ENCODE results near the gene SELP. TPM values are rescaled to one million over a fixed set of nuclear protein-coding genes. Genes with fewer than 3 reads are reported as not detected.
"Not testable (repeated sequence)": the region's sequence is repeated elsewhere in the genome, so short reads cannot be mapped to it uniquely, and the experiment has no call there.

SELP gene
- 10 to 100 TPM in 1 of 5 donors, 1 to 10 TPM in 4; 6.7 to 11.5 (median 6.7) TPM for polyA plus RNA-seq (ENCODE audit: insufficient read depth in 1 of 5, insufficient read length in 5 of 5, low replicate concordance in 1 of 5)
- long read RNA-seq, donor 1, result 0 reads
- long read RNA-seq, donor 2, result 0 reads
- long read RNA-seq, donor 3, partial matches to known transcripts, result 0 of 1 reads
- long read RNA-seq, donor 3, other reads (novel, unspliced or antisense), result 0 of 1 reads
- long read RNA-seq, donor 4, result 0 reads
- long read RNA-seq, donor 5, partial matches to known transcripts, result 0 of 1 reads
- long read RNA-seq, donor 5, other reads (novel, unspliced or antisense), result 0 of 1 reads
- long read RNA-seq, donor 6, result 0 reads
- long read RNA-seq, donor 7, result 0 reads
- long read RNA-seq, donor 8, result 0 reads

GRCh38 chr1:169630006-169630405 is at the start of gene SELP:
TSS of gene SELP (minus strand) at chr1:169630124. CDS start at chr1:169630074, 50 bp downstream.
- no peak for DNase-seq

DNA sequence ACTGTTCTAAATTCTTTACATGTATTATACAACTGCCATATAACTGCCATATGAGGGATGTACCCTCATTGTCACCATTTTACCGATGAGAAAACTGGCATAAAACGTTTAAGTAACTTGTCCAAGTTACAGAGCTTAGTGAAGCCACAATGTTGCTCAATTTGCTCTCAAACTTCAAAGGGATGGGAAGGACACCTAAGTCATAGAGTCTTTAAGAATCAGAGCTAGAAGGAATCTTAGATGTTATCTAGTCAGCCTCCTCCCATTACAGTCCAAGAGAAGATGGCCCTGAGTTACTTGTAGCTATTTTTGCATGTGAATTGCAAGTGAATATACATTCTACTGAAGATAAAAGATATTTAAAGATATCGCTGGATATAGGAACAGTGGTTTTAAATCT is 49.8 kb upstream of the SELP start:
- no peak for DNase-seq

DNA sequence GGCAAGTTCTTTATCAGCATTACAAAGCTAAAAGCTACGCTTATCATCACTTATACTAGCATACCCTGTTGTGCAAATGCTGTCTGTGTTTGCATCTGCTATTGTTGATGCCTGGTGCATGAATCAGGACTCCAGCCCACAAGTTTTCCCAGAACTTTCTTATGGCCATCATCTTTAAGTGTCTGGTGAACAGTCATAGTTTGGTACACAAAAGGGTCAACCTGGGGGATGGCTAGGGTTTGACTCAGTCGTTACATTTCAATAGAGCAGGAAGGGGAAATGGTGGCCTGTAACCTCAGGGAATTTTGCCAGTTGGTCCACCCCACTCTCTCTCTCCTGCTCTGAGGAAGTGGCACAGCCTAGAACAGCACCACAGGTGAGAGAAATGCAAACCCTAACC is 46.1 kb upstream of the SELP start:
- no peak for DNase-seq

DNA sequence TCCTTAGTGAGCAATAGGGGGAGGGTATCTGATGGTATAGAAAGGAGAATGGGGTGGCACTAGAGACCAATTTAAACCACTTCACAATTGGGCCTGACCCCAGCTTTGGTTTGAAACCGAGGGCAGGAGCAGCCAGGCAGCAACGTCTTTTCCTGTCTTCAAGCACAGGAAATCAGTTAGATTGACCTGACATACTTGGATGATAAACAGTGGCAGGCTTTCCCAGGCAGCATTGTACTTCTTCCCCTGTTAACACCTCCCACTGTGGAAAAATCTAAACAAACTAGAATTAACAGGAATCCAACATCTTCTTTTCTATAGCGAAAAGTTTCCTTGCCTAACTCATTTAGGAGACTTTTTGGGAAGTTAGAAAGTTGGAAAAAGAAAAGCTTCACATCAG is 40.9 kb upstream of the SELP start:
- DNase-seq, result peak in 1 of 2 donors; percentile 6

DNA sequence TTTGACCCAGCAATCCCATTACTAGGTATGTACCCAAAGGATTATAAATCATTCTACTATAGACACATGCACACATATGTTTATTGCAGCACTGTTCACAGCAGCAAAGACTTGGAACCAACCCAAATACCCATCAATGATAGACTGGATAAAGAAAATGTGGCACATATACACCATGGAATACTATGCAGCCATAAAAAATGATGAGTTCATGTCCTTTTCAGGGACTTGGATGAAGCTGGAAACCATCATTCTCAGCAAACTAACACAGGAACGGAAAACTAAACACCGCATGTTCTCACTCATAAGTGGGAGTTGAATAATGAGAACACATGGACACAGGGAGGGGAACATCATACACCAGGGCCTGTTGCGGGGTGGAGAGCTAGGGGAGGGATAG is 40.3 kb upstream of the SELP start:
- DNase-seq, result not testable (repeated sequence)

- not testable (repeated sequence) for DNase-seq
These were observed 38.0 kb upstream of the SELP start for GRCh38 chr1:169667699-169668596.

DNA sequence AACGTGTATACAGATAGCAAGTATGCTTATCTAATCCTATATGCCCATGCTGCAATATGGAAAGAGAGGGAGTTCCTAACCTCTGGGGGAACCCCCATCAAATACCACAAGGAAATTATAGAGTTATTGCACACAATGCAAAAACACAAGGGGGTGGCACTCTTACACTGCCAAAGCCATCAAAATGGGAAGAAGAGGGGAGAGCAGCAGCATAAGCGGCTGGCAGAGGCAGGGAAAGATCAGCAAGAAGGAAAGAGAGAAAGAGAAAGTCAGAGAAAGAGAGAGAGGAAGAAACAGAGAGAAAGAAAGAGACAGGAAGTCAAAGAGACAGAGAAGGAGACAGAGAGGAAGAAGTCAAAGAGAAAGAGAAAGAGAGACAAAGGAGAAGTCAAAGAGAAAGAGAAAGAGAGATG is 37.3 kb upstream of the SELP start:
- not testable (repeated sequence) for DNase-seq

- DNase-seq, result not testable (repeated sequence)
These were observed 32.8 kb upstream of the SELP start for GRCh38 chr1:169662680-169663079.

- not testable (repeated sequence) for DNase-seq
These were observed 31.1 kb upstream of the SELP start for GRCh38 chr1:169661066-169661465.

- not testable (repeated sequence) for DNase-seq
These were observed 28.9 kb upstream of the SELP start for GRCh38 chr1:169658777-169659176.

DNA sequence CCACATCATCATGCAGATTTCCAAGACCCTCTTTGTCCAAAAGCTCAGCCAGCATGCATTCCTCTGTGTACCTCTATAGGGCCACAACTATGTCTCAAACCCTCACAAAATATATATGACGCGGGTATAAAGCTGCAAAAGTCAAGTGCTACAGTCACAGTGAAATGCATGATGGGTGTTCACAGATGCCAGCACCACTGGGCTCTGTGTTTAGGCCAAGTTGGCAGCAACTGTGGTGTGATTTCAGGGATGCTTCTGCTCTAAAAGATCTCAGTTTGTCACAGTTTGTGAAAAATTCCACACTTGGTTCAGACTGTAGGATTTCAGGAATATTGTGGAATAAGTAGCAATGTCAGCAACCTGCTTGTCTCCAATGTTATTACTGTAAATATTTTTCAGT is 23.9 kb upstream of the SELP start:
- no peak for DNase-seq

DNA sequence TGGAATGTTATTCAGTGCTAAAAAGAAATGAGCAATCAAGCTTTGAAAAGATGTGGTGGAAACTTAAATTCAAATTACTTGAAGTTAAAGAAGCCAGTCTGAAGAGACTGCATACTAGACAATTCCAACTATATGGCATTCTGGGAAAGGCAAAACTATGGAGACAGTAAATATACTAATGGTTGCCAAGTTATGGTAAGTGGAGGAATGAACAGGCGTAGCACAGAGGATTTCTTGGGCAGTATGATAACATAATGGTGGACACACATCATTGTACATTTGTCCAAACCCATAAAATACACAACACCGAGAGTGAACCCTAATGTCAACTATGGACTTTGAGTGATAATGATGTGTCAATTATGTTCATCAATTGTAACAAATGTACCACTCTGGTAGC is 21.1 kb upstream of the SELP start:
- no peak for DNase-seq

- DNase-seq, result no peak
These were observed 20.6 kb upstream of the SELP start for GRCh38 chr1:169650551-169650950.

- DNase-seq, result no peak
These were observed 18.8 kb upstream of the SELP start for GRCh38 chr1:169648709-169649108.

DNA sequence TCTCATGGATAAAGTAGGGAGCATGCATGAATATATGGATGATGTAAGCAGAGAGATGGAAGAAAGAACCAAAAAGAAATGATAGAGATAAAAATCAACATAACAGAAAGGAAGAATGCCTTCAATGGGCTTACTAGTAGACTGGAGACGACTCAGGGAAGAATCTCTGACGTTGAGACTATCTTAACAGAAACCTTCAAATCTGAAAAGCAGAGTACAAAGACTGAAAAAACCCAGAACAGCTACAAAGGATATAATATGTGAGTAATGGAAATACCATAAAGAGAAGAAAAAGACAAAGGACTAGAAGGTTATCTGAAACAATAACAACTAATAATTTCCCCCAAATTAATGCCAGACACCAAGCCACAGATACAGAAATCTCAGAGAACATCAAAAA is 18.3 kb upstream of the SELP start:
- no peak for DNase-seq

GRCh38 chr1:169647512-169647911 is 17.6 kb upstream of the SELP start:
- no peak for DNase-seq

GRCh38 chr1:169644297-169644696 is 14.4 kb upstream of the SELP start:
- no peak for DNase-seq

DNA sequence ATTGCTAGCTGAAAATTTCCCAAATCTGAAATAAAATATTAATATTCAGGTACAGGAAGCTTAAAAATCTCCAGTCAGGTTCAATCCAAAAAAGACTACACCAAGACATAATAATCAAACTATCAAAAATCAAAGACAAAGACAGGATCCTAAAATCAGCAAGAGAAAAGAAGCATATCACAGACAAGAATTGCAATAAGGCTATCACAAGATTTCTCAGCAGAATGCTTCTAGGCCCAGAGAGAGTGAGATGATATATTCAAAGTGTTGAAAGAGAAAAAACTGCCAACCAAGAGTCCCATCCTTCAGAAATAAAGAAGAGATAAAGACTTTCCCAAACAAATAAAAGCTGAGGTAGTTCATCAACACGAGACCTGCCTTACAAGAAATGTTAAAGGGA is 5.0 kb upstream of the SELP start:
- no peak for DNase-seq

DNA sequence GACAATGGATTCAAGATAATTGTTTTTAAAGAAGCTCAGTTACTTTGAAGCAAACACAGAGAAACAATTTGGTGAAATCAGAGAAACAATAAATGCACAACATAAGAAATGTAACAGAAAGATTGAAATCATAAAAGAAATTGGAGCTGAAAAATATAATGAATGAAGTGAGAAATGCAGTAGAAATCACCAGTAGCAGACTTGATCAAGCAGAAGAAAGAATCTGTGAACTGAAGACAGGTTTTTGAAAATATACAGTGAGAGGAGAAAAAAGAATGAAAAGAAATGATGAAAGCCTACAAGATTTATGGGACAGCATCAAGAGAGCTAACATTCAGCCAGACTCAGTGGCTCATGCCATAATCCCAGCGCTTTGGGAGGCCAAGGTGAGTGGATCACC is 4.2 kb upstream of the SELP start:
- no peak for DNase-seq

DNA sequence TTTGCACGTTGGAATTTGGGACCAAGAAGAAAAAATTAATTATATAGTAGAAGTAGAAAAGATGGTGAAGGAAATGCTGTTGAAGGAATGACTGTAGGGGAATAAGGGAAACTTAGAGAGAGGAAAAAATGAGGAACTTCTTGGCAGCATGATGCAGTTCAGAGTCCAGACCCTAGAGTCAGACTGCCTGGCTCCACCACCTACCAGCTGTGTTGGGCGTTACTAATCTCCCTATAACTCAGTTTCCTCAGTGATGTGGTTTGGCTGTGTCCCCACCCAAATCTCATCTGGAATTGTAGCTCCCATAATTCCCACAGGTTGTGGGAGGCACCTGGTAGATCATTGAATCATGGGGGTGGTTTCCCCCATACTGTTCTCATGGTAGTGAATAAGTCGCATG is 1.3 kb upstream of the SELP start:
- DNase-seq, result no peak

DNA sequence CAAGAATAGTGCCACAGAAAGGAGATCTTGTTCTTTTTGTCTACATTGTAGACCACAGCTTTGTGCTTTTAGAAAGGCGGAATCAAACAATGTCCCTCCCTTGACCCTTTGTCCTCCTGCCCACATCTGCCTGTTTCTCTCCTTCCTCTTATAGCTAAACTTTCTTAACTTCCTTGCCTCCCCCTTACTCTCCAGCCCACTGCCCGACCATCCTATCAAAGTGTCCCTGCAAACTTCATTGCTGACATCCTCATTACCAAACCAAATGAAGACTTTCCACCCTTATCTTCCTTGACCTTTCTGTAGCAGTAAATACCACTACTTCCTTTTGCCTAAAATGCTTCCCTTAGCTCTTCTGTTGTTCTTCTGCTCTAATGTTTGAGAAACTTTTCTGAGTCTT is 5.0 kb downstream of the SELP start:
- DNase-seq, result no peak

DNA sequence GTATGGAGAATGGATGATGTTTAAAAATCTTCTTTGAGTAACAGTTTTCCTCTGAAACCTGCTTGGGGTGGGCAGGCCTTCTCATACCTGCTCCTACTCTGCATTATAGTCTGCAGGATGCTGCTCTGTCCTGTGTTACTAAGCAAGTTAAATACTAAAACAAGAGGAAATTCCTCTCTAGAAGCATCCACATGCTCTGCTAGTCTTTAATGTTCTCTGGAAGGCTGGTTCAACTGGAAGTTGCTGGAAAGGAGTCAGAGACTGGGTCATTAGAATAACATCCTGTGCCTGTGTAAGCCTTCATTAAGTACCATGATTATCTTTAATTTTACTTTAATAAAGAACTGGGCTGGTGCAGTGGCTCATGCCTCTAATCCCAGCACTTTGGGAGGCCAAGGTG is 5.8 kb downstream of the SELP start:
- no peak for DNase-seq

Data from right lung (tissue), 10 donors.